HEK293 (cell line): ENCODE results near the gene BTRC.

ENCODE experiments used
- CTCF ChIA-PET: fragments of 350-600 bp; formaldehyde crosslinking; extraction: SDS; loops from one replicate; lab custom pipeline; 2021; ENCODE audit warnings: antibody characterized with exemption; lab: Yijun Ruan, JAX
- POLR2A ChIA-PET: fragments of 300-600 bp; formaldehyde crosslinking; extraction: SDS; loops from one replicate; lab custom pipeline; 2020; ENCODE audit warnings: antibody characterized with exemption, inconsistent platforms; lab: Yijun Ruan, JAX
- H3K27ac ChIP-seq: fragments of 200-500 bp; sonication (Bioruptor generic); 2 replicates; pipeline ENCODE4 v1.5.1; 2014; ENCODE audit warnings: low read depth, low read length, control low read depth, inconsistent platforms; ENCODE audit errors: extremely low read depth
- H3K36me3 ChIP-seq, 2 experiments: fragments of 200-500 bp in 1 of 2; sonication (Bioruptor generic) in 1 of 2; 1 replicate in 1 of 2; 2 replicates in 1 of 2; pipeline ENCODE4 v1.5.1; 2014 to 2017; ENCODE audit warnings: inconsistent platforms in 2 of 2, low read length in 2 of 2; ENCODE audit not compliant: control insufficient read depth in 2 of 2, insufficient read depth in 1 of 2
- H3K4me1 ChIP-seq: fragments of 200-500 bp; sonication (Bioruptor generic); 2 replicates; pipeline ENCODE4 v1.5.1; 2014; ENCODE audit warnings: mild to moderate bottlenecking, low read length, inconsistent platforms; ENCODE audit not compliant: control insufficient read depth, insufficient read depth
- H3K4me3 ChIP-seq: 2 replicates; pipeline ENCODE4 v1.5.1; 2011; ENCODE audit warnings: low read depth, mild to moderate bottlenecking, control low read depth, low read length, moderate library complexity
- H3K9me3 ChIP-seq: fragments of 200-500 bp; sonication (Bioruptor generic); 2 replicates; pipeline ENCODE4 v1.5.1; 2014; ENCODE audit warnings: low read depth, low read length, inconsistent platforms; ENCODE audit not compliant: control insufficient read depth, insufficient read depth
- BCL11A ChIP-seq: fragments of 450-650 bp; formaldehyde crosslinking; IDR thresholded peaks from 2 replicates; pipeline ENCODE4 v1.5.1; 2016; ENCODE audit warnings: low read depth, missing biosample characterization, missing genetic modification characterization
- EGR2 ChIP-seq: fragments of 450-650 bp; formaldehyde crosslinking; IDR thresholded peaks from 2 replicates; pipeline ENCODE4 v1.5.1; 2016; ENCODE audit warnings: low read depth, missing biosample characterization, missing genetic modification characterization
- FEZF1 ChIP-seq: fragments of 450-650 bp; formaldehyde crosslinking; IDR thresholded peaks from 2 replicates; pipeline ENCODE4 v1.5.1; 2016; ENCODE audit warnings: missing biosample characterization, missing genetic modification characterization
- IKZF3 ChIP-seq: fragments of 450-650 bp; IDR thresholded peaks from 2 replicates; pipeline ENCODE4 v1.5.0; 2018; ENCODE audit warnings: missing biosample characterization, mild to moderate bottlenecking, missing genetic modification characterization, moderate library complexity
- TRIM28 ChIP-seq: IDR thresholded peaks from 2 replicates; pipeline ENCODE4 v1.6.1; 2011; ENCODE audit warnings: low read length, control low read depth, borderline replicate concordance
- ZNF155 ChIP-seq: fragments of 450-650 bp; formaldehyde crosslinking; IDR thresholded peaks from 2 replicates; pipeline ENCODE4 v1.5.1; 2016; ENCODE audit warnings: missing biosample characterization, missing genetic modification characterization
- ZNF157 ChIP-seq: fragments of 450-650 bp; formaldehyde crosslinking; IDR thresholded peaks from 2 replicates; pipeline ENCODE4 v1.5.1; 2016; ENCODE audit warnings: missing biosample characterization, missing genetic modification characterization
- ZNF19 ChIP-seq: fragments of 450-650 bp; formaldehyde crosslinking; IDR thresholded peaks from 2 replicates; pipeline ENCODE4; 2016; ENCODE audit warnings: missing biosample characterization, missing genetic modification characterization, low read depth
- ZNF211 ChIP-seq: fragments of 450-650 bp; formaldehyde crosslinking; IDR thresholded peaks from 2 replicates; pipeline ENCODE4 v1.5.1; 2016; ENCODE audit warnings: low read depth, missing biosample characterization, missing genetic modification characterization
- ZNF223 ChIP-seq: fragments of 450-650 bp; formaldehyde crosslinking; IDR thresholded peaks from 2 replicates; pipeline ENCODE4 v1.5.1; 2016; ENCODE audit warnings: missing biosample characterization, missing genetic modification characterization
- ZNF24 ChIP-seq: fragments of 450-650 bp; formaldehyde crosslinking; IDR thresholded peaks from 2 replicates; pipeline ENCODE4 v1.5.1; 2016; ENCODE audit warnings: missing biosample characterization, missing genetic modification characterization
- ZNF248 ChIP-seq: fragments of 450-650 bp; formaldehyde crosslinking; IDR thresholded peaks from 2 replicates; pipeline ENCODE4 v1.5.1; 2017; ENCODE audit warnings: missing biosample characterization, missing genetic modification characterization
- ZNF341 ChIP-seq: fragments of 450-650 bp; formaldehyde crosslinking; IDR thresholded peaks from 2 replicates; pipeline ENCODE4; 2016; ENCODE audit warnings: low read depth, missing biosample characterization, missing genetic modification characterization
- ZNF350 ChIP-seq: fragments of 450-650 bp; formaldehyde crosslinking; IDR thresholded peaks from 2 replicates; pipeline ENCODE4 v1.5.0; 2017; ENCODE audit warnings: missing biosample characterization, mild to moderate bottlenecking, missing genetic modification characterization
- ZNF37A ChIP-seq: fragments of 450-650 bp; IDR thresholded peaks from 2 replicates; pipeline ENCODE4 v1.5.1; 2018; ENCODE audit warnings: missing biosample characterization, missing genetic modification characterization
- ZNF398 ChIP-seq: fragments of 450-650 bp; formaldehyde crosslinking; IDR thresholded peaks from 2 replicates; pipeline ENCODE4 v1.5.1; 2017; ENCODE audit warnings: missing biosample characterization, missing genetic modification characterization
- ZNF514 ChIP-seq: fragments of 450-650 bp; formaldehyde crosslinking; IDR thresholded peaks from 2 replicates; pipeline ENCODE4 v1.5.1; 2016; ENCODE audit warnings: missing biosample characterization, missing genetic modification characterization
- ZNF530 ChIP-seq: fragments of 450-650 bp; formaldehyde crosslinking; IDR thresholded peaks from 2 replicates; pipeline ENCODE4 v1.5.1; 2016; ENCODE audit warnings: low read depth, missing biosample characterization, missing genetic modification characterization
- ZNF560 ChIP-seq: fragments of 450-650 bp; formaldehyde crosslinking; IDR thresholded peaks from 2 replicates; pipeline ENCODE4 v1.5.1; 2017; ENCODE audit warnings: missing biosample characterization, missing genetic modification characterization, borderline replicate concordance
- ZNF561 ChIP-seq: fragments of 450-650 bp; IDR thresholded peaks from 2 replicates; pipeline ENCODE4 v1.5.1; 2018; ENCODE audit warnings: missing biosample characterization, missing genetic modification characterization, borderline replicate concordance
- ZNF580 ChIP-seq: fragments of 450-650 bp; formaldehyde crosslinking; IDR thresholded peaks from 2 replicates; pipeline ENCODE4 v1.5.1; 2016; ENCODE audit warnings: missing biosample characterization, missing genetic modification characterization
- ZNF843 ChIP-seq: fragments of 450-650 bp; formaldehyde crosslinking; IDR thresholded peaks from 2 replicates; pipeline ENCODE4 v1.5.1; 2016; ENCODE audit warnings: missing biosample characterization, missing genetic modification characterization
- TF ChIP-seq, protein P1 (sequence below): fragments of 450-650 bp; formaldehyde crosslinking; IDR thresholded peaks from 2 replicates; pipeline ENCODE4 v1.5.1; 2017; ENCODE audit warnings: missing biosample characterization, missing genetic modification characterization
- TF ChIP-seq, protein P2 (sequence below): fragments of 450-650 bp; formaldehyde crosslinking; IDR thresholded peaks from 2 replicates; pipeline ENCODE4; 2016; ENCODE audit warnings: missing biosample characterization, missing genetic modification characterization
- TF ChIP-seq, protein P3 (sequence below): fragments of 450-650 bp; IDR thresholded peaks from 2 replicates; pipeline ENCODE4 v1.5.1; 2018; ENCODE audit warnings: missing biosample characterization, mild to moderate bottlenecking, missing genetic modification characterization

Gene BTRC

DNA sequence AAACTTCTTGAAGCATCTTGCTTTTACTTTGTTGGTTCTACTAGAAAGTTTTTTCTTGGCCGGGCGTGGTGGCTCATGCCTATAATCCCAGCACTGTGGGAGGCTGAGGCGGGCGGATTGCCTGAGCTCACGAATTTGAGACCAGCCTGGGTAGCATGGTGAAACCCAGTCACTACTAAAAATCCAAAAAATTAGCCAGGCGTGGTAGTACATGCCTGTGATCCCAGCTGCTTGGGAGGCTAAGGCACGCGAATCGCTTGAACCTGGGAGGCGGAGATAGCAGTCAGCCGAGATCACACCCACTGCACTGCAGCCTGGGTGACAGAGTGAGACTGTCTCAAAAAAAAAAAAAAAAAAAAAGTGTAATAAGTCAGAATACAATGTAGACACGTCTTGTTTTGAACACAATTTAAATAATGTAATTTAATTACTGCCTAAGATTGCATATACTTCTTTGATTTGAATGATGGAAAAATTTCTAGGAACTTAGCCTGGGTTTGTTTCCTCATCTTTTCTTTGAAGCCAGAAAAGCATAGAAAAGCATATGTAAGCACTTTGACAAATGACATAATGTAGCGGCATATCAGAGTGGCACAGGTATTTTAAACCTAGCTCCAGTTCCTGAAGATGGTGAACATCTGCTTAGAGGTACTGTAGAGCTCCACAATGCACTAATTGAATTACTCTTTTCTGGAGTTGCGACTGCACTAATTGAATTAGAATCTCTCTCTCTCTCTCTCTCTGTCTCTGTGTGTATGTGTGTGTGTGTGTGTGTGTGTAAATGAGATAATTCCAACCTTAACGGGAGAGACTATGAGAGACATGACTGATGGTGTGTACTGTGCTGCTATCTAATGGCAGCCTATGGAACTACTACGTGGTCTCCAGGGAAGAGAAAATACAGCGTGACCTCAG lies 87.8 kb downstream of the BTRC start (continued):
- TF ChIP-seq, protein P1, sequence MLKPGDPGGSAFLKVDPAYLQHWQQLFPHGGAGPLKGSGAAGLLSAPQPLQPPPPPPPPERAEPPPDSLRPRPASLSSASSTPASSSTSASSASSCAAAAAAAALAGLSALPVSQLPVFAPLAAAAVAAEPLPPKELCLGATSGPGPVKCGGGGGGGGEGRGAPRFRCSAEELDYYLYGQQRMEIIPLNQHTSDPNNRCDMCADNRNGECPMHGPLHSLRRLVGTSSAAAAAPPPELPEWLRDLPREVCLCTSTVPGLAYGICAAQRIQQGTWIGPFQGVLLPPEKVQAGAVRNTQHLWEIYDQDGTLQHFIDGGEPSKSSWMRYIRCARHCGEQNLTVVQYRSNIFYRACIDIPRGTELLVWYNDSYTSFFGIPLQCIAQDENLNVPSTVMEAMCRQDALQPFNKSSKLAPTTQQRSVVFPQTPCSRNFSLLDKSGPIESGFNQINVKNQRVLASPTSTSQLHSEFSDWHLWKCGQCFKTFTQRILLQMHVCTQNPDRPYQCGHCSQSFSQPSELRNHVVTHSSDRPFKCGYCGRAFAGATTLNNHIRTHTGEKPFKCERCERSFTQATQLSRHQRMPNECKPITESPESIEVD (tag by site-specific recombination) = peak; percentile 91
- no peak for TF ChIP-seq ZNF530 (tag by site-specific recombination)
- TF ChIP-seq ZNF560 (tag by site-specific recombination) = no peak
- TF ChIP-seq ZNF580 = peak; percentile 97

GRCh38 chr10:101442456-101442800 lies 88.5 kb downstream of the BTRC start:
- Histone ChIP-seq H3K4me1 (peaks cover 32% of the 10 kb centered on the region), H3K4me3 (no peak overlapping the region), H3K36me3 (no peaks in the 10 kb centered on the region), H3K9me3 (no peaks in the 10 kb centered on the region), H3K27ac (no peak overlapping the region)
- POLR2A ChIA-PET = no interaction called here
- CTCF ChIA-PET = interaction anchor here (0.7 to 9.8 kb wide), 17 partner anchors 8 to 657 kb away, joined by 3 to 102 read pairs (median 5); no protein-coding TSS in a partner anchor
- TF ChIP-seq ZNF19 (no peak), ZNF398 (no peak)

GRCh38 chr10:101444058-101444898 lies 90.3 kb downstream of the BTRC start:
- no peaks in the 10 kb centered on the region for H3K9me3 ChIP-seq
- H3K4me1 ChIP-seq = peaks cover 36% of the 10 kb centered on the region
- ChIA-PET CTCF (interaction anchor here (0.6 to 9.8 kb wide), 36 partner anchors 11 to 604 kb away, joined by 3 to 102 read pairs (median 4); partner anchors contain the start of gene BTRC), POLR2A (interaction anchor here (0.7 to 1.2 kb wide), 2 partner anchors 89 to 383 kb away, joined by 3 read pairs; no protein-coding TSS in a partner anchor)
- H3K4me3 ChIP-seq = no peak overlapping the region
- no peak overlapping the region for H3K27ac ChIP-seq
- H3K36me3 ChIP-seq = no peaks in the 10 kb centered on the region
- TF ChIP-seq BCL11A (tag by site-specific recombination) (no peak), ZNF514 (tag by site-specific recombination) (no peak), ZNF843 (tag by site-specific recombination) (no peak), ZNF350 (tag by site-specific recombination) (no peak), IKZF3 (tag by site-specific recombination) (no peak), ZNF155 (tag by site-specific recombination) (no peak), ZNF24 (tag by site-specific recombination) (no peak), ZNF211 (tag by site-specific recombination) (no peak), ZNF157 (no peak), ZNF248 (tag by site-specific recombination) (no peak), ZNF341 (tag by site-specific recombination) (0 out of 2 replicates have a peak, but pooled peaks have one; percentile 22), ZNF223 (tag by site-specific recombination) (no peak), ZNF561 (tag by site-specific recombination) (no peak), TRIM28 (peak; percentile 66), EGR2 (no peak), ZNF37A (tag by site-specific recombination) (no peak), FEZF1 (tag by site-specific recombination) (0 out of 2 replicates have a peak, but pooled peaks have one; percentile 13)
- TF ChIP-seq, protein P2, sequence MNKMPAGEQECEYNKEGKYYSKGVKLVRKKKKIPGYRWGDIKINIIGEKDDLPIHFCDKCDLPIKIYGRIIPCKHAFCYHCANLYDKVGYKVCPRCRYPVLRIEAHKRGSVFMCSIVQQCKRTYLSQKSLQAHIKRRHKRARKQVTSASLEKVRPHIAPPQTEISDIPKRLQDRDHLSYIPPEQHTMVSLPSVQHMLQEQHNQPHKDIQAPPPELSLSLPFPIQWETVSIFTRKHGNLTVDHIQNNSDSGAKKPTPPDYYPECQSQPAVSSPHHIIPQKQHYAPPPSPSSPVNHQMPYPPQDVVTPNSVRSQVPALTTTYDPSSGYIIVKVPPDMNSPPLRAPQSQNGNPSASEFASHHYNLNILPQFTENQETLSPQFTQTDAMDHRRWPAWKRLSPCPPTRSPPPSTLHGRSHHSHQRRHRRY (tag by site-specific recombination) = no peak
- TF ChIP-seq, protein P3, sequence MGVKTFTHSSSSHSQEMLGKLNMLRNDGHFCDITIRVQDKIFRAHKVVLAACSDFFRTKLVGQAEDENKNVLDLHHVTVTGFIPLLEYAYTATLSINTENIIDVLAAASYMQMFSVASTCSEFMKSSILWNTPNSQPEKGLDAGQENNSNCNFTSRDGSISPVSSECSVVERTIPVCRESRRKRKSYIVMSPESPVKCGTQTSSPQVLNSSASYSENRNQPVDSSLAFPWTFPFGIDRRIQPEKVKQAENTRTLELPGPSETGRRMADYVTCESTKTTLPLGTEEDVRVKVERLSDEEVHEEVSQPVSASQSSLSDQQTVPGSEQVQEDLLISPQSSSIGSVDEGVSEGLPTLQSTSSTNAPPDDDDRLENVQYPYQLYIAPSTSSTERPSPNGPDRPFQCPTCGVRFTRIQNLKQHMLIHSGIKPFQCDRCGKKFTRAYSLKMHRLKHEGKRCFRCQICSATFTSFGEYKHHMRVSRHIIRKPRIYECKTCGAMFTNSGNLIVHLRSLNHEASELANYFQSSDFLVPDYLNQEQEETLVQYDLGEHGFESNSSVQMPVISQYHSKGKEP (tag by site-specific recombination) = peak; percentile 91
